GM12878 (cell line): ENCODE measurements around the gene ABCC1. TPM values are rescaled to one million over a fixed set of nuclear protein-coding genes. Genes with fewer than 3 reads are reported as not detected.

ENCODE experiments used
- ATAC-seq: fragments of 200-7000 bp; cut with Tn5 transposase; 3 replicates; pipeline ENCODE4 v1.9.1; 2020; ENCODE audit warnings: mild to moderate bottlenecking, moderate library complexity
- BruUV-seq: library from RNA; stranded (reverse); fragments of 400-500 nt; replicated peaks from 2 replicates; lab custom pipeline; 2021; lab: Mats Ljungman, UMichigan
- CTCF ChIA-PET: fragments of 300-600 bp; sonication (Branson Sonifier 250); formaldehyde crosslinking; extraction: SDS; loops from one replicate; lab custom pipeline; 2021; ENCODE audit warnings: inconsistent platforms; lab: Yijun Ruan, JAX
- POLR2A ChIA-PET: fragments of 350-600 bp; formaldehyde crosslinking; extraction: SDS; loops from one replicate; lab custom pipeline; 2021; ENCODE audit warnings: inconsistent platforms; lab: Charles Lee
- RAD21 ChIA-PET: fragments of 300-600 bp; sonication (Branson Sonifier 250); formaldehyde crosslinking; loops from one replicate; lab custom pipeline; 2023; ENCODE audit warnings: antibody characterized with exemption; ENCODE audit not compliant: unreplicated experiment; lab: Charles Lee
- SMC1A ChIA-PET: fragments of 300-600 bp; sonication (Branson Sonifier 250); formaldehyde crosslinking; loops from one replicate; lab custom pipeline; 2023; ENCODE audit not compliant: unreplicated experiment, uncharacterized antibody; lab: Charles Lee
- DNase-seq: peaks from one replicate; pipeline ENCODE4 v3.0.0-alpha.2; 2011; ENCODE audit warnings: low read depth, low spot score
- FAIRE-seq: peaks from 3 replicates; lab custom pipeline; 2011; peaks lifted over from hg19 to GRCh38; lab: Jason Lieb, UNC
- H2AFZ ChIP-seq: 2 replicates; pipeline ENCODE4 v1.6.0; 2011; ENCODE audit warnings: low read depth, low read length, control low read depth; ENCODE audit not compliant: control insufficient read depth
- H3K27ac ChIP-seq: 2 replicates; pipeline ENCODE4 v1.5.1; 2011; ENCODE audit warnings: control low read depth; ENCODE audit not compliant: control insufficient read depth, insufficient read depth
- H3K27me3 ChIP-seq, 2 experiments: replicated peaks in 1 of 2; 2 replicates each; pipeline versions ENCODE4 v1.6.0 to v1.6.1; 2011; ENCODE audit warnings: low read length in 1 of 2; ENCODE audit not compliant: control insufficient read depth in 2 of 2, insufficient read depth in 2 of 2
- H3K36me3 ChIP-seq, 2 experiments: 2 replicates each; pipeline ENCODE4 v1.5.1; 2011; ENCODE audit warnings: low read length in 1 of 2; ENCODE audit not compliant: control insufficient read depth in 2 of 2, insufficient read depth in 2 of 2
- H3K4me1 ChIP-seq: 2 replicates; pipeline ENCODE4 v1.6.1; 2011; ENCODE audit warnings: mild to moderate bottlenecking, low read length, moderate library complexity, mixed read lengths; ENCODE audit not compliant: control insufficient read depth, insufficient read depth
- H3K4me2 ChIP-seq: 2 replicates; pipeline ENCODE4 v1.6.0; 2011; ENCODE audit warnings: control low read depth; ENCODE audit not compliant: control insufficient read depth, insufficient read depth
- H3K4me3 ChIP-seq: fragments of 200-600 bp; sonication (generic); 2 replicates; pipeline ENCODE4 v1.5.1; 2016
- H3K79me2 ChIP-seq: 2 replicates; pipeline ENCODE4 v1.6.0; 2011; ENCODE audit warnings: low read length; ENCODE audit not compliant: control insufficient read depth, insufficient read depth
- H3K9ac ChIP-seq: 2 replicates; pipeline ENCODE4 v1.8.0; 2011; ENCODE audit warnings: low read length, control low read depth, mixed read lengths; ENCODE audit not compliant: control insufficient read depth, insufficient read depth
- H3K9me3 ChIP-seq: replicated peaks from 3 replicates; pipeline ENCODE4 v1.5.1; 2011; ENCODE audit warnings: mild to moderate bottlenecking, low read length; ENCODE audit not compliant: control insufficient read depth, insufficient read depth
- H4K20me1 ChIP-seq: 2 replicates; pipeline ENCODE4 v1.6.0; 2011; ENCODE audit not compliant: control insufficient read depth, insufficient read depth
- ATF7 ChIP-seq: fragments of 450-650 bp; IDR thresholded peaks from 2 replicates; pipeline ENCODE4 v1.6.1; 2016; ENCODE audit warnings: low read depth, mild to moderate bottlenecking
- BHLHE40 ChIP-seq, 2 experiments: fragments of 450-650 bp in 1 of 2; IDR thresholded peaks; 2 replicates each; pipeline ENCODE4 v1.6.1; 2011 to 2017; ENCODE audit warnings: low read depth in 2 of 2, borderline replicate concordance in 1 of 2, improper control_type of control experiment in 1 of 2, low read length in 1 of 2, mild to moderate bottlenecking in 1 of 2
- FOS ChIP-seq: IDR thresholded peaks from 3 replicates; pipeline ENCODE4 v1.6.1; 2011; ENCODE audit warnings: borderline replicate concordance; ENCODE audit not compliant: insufficient read length; ENCODE audit errors: extremely low read depth
- HCFC1 ChIP-seq: fragments of 150-350 bp; IDR thresholded peaks from 2 replicates; pipeline ENCODE4 v1.6.1; 2014; ENCODE audit warnings: low read length
- KDM1A ChIP-seq: fragments of 200-600 bp; sonication (generic); IDR thresholded peaks from 2 replicates; pipeline ENCODE4 v1.6.1; 2016; ENCODE audit warnings: borderline replicate concordance
- MAX ChIP-seq: IDR thresholded peaks from 2 replicates; pipeline ENCODE4 v1.6.1; 2012; ENCODE audit warnings: low read depth, low read length, improper control_type of control experiment
- MYC ChIP-seq: IDR thresholded peaks from 2 replicates; pipeline ENCODE4 v1.6.1; 2011; ENCODE audit warnings: mild to moderate bottlenecking, low read length, moderate library complexity, inconsistent platforms; ENCODE audit not compliant: insufficient read depth, insufficient replicate concordance, insufficient read length, severe bottlenecking
- SUPT20H ChIP-seq: IDR thresholded peaks from 2 replicates; pipeline ENCODE4 v1.6.1; 2011; ENCODE audit warnings: low read depth, mild to moderate bottlenecking, low read length, moderate library complexity, borderline replicate concordance; ENCODE audit not compliant: control insufficient read depth
- WGBS: methylation state at CpG from one replicate; pipeline ENCODE4 v1.1.6; 2016; ENCODE audit warnings: low lambda C conversion rate; ENCODE audit not compliant: insufficient replicate concordance, insufficient coverage; ENCODE audit errors: missing lambda C conversion rate; 5-methylcytosine and 5-hydroxymethylcytosine counted together
- in situ Hi-C: fragments of 300-500 bp; cut with MboI; formaldehyde crosslinking; loops from 9 replicates; pipeline ENCODE4 v1.14.3; 2018; ENCODE audit warnings: mixed read lengths
- intact Hi-C: fragments of 100-400 bp; cut with micrococcal nuclease; formaldehyde crosslinking; loops from one replicate; pipeline ENCODE4 v1.14.2; 2022; ENCODE audit not compliant: unreplicated experiment
- polyA plus RNA-seq, 11 experiments: library from polyadenylated mRNA; depleted of rRNA in 4 of 11; unstranded in 6 of 11; stranded (reverse) in 5 of 11; fragments of >200 nt; fragmentation: Nextera tagmentation in 4 of 11; fragmentation: Illumina TruSeq in 1 of 11; extraction: Ambion mirVana in 4 of 11; extraction: Trizol in 1 of 11; gene quantifications; 1 replicate in 1 of 11; 2 replicates in 10 of 11; pipeline versions ENCODE4 v1.2.1 to v1.2.3, GENCODE V29; 2011 to 2016; ENCODE audit warnings: inconsistent platforms in 2 of 11, missing spikeins in 2 of 11, low read depth in 1 of 11
- total RNA-seq, 4 experiments: library from RNA; depleted of rRNA in 3 of 4; stranded (reverse); fragments of >200 nt in 3 of 4; fragmentation: Illumina TruSeq in 1 of 4; extraction: Trizol in 1 of 4; gene quantifications; 2 replicates each; pipeline versions ENCODE4 v1.2.1 to v1.2.3, GENCODE V29; 2013 to 2021
- TF ChIP-seq, protein P1 (sequence below): fragments of 450-650 bp; IDR thresholded peaks from 2 replicates; pipeline ENCODE4 v1.6.1; 2017; ENCODE audit warnings: mild to moderate bottlenecking, moderate library complexity

Gene ABCC1
- total and polyA plus RNA-seq, 10 of the 15 experiments (the other 5 are each of a cell fraction or from before 2014, with no cell fraction given) = 3.2 to 44.6 (median 14.5) TPM

DNA sequence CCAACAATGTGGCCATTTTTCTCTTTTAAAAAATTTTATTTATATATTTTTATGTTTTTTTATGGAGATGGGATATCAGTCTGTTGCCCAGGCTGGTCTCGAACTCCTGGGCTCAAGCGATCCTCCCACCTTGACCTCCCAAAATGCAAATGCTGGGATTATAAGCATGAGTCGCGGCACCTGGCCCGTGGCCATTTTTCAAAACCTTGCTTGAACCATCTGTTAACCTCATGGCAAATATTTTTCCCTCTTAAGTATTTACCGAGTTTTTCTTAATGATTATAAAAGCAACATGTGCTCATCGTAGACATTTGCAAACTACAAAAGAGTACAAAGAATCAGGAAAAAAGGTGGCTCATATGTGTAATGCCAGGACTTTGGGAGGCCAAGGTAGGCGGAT, 146.2 kb downstream of the ABCC1 start:
- intact Hi-C loops (no loop called here), in situ Hi-C loops (no loop called here)
- Histone ChIP-seq H3K27ac (no peak overlapping the region), H2AFZ (no peak overlapping the region), H3K4me2 (no peak overlapping the region), H3K9ac (no peak overlapping the region), H3K36me3 (peaks cover 20% of the 10 kb centered on the region in 2 experiments), H3K9me3 (no peaks in the 10 kb centered on the region), H3K79me2 (no peaks in the 10 kb centered on the region), H3K4me3 (no peak overlapping the region), H3K27me3 (no peaks in the 10 kb centered on the region), H4K20me1 (no peaks in the 10 kb centered on the region), H3K4me1 (no peaks in the 10 kb centered on the region)
- CTCF ChIA-PET = no interaction called here
- POLR2A ChIA-PET = no interaction called here
- BruUV-seq = no TSS peak
- DNase-seq (no peak), FAIRE-seq (no peak), ATAC-seq (no peak)
- SMC1A ChIA-PET = no interaction called here
- TF ChIP-seq MAX (no peak), FOS (no peak), BHLHE40 (IDR thresholded peaks at IDR 0.05; ENCODE audit: borderline replicate concordance in 1 of 2, low read depth in 2 of 2, low read length in 1 of 2) (no peak), ATF7 (no peak), SUPT20H (no peak), HCFC1 (no peak), KDM1A (no peak), MYC (no peak)
- TF ChIP-seq, protein P1, sequence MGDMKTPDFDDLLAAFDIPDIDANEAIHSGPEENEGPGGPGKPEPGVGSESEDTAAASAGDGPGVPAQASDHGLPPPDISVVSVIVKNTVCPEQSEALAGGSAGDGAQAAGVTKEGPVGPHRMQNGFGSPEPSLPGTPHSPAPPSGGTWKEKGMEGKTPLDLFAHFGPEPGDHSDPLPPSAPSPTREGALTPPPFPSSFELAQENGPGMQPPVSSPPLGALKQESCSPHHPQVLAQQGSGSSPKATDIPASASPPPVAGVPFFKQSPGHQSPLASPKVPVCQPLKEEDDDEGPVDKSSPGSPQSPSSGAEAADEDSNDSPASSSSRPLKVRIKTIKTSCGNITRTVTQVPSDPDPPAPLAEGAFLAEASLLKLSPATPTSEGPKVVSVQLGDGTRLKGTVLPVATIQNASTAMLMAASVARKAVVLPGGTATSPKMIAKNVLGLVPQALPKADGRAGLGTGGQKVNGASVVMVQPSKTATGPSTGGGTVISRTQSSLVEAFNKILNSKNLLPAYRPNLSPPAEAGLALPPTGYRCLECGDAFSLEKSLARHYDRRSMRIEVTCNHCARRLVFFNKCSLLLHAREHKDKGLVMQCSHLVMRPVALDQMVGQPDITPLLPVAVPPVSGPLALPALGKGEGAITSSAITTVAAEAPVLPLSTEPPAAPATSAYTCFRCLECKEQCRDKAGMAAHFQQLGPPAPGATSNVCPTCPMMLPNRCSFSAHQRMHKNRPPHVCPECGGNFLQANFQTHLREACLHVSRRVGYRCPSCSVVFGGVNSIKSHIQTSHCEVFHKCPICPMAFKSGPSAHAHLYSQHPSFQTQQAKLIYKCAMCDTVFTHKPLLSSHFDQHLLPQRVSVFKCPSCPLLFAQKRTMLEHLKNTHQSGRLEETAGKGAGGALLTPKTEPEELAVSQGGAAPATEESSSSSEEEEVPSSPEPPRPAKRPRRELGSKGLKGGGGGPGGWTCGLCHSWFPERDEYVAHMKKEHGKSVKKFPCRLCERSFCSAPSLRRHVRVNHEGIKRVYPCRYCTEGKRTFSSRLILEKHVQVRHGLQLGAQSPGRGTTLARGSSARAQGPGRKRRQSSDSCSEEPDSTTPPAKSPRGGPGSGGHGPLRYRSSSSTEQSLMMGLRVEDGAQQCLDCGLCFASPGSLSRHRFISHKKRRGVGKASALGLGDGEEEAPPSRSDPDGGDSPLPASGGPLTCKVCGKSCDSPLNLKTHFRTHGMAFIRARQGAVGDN = no peak
- WGBS = 86% methylated on average over 8 of the region's 8 CpGs
- RAD21 ChIA-PET = no interaction called here
